CD1c-positive myeloid dendritic cell (primary cell): ENCODE results near the gene ARID3C.
"Not testable (repeated sequence)": the region's sequence is repeated elsewhere in the genome, so short reads cannot be mapped to it uniquely, and the experiment has no call there.

Experiments used
- DNase-seq: peaks from one replicate; pipeline ENCODE4 v3.0.0-alpha.2; 2016; ENCODE audit errors: extremely low spot score

Gene ARID3C

DNA sequence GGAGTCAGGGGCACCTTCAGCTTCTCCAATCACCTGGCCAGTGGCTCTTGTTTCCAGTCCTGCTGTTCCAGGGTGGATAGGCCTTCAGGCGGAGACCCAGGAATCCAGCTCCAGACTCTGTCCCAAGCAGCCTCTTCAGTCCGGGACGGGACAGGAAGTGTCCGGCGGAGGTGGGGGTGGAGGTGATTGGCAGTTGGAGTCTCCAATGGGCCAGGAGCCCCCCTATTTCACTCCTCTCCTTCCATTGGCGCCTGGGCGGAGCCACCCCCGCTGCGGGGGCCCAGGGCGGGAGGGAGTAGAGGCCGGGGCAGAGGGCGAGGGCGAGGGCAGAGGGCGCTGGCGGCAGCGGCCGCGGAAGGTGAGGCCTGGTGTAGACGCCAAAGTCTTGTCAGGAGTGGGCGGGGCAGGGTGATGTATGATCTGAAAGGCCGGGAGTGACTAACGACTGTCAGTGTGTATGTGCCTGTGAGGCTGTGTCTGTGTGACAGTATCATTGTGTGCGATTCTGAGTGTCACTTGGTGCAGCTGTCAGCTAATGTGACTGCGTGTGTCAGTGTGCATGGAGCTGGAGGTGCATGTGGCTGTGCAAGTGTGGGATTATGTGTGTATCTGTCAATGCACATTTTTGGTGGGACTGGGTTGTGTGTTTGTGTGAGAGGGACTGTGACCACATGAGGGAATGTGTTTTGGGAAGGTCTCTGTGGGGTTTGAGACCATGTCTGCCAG, 23.2 kb upstream of the ARID3C start, which contains the start of gene IL11RA:
Gene IL11RA, plus strand, starts transcription at position 310 of the 726 bp plus-strand sequence. CDS start 3,033 bp downstream, outside the sequence.
- DNase-seq: peak; percentile 60

GRCh38 chr9:34651321-34651720, 22.5 kb upstream of the ARID3C start:
- no peak for DNase-seq

DNA sequence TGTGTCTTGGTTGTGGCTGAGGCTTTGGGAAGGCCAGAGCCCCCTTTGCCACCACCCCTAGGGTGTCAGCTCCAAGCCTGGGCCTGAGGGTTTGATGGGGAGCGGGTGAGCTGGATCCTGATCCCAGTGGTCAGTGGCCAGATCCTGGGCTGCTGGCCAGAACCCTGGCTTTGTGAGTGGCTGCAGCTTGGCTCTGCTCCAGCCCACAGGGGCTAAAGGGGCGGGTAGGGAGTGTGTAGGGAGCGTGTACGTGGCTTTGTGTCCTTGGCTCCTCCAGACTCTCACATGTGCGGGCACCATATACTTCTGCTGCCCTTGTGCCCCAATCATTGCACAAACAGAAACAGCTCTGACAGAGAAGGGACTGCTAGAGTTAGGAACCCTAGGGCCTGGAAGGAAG, 21.9 kb upstream of the ARID3C start:
- DNase-seq: no peak

DNA sequence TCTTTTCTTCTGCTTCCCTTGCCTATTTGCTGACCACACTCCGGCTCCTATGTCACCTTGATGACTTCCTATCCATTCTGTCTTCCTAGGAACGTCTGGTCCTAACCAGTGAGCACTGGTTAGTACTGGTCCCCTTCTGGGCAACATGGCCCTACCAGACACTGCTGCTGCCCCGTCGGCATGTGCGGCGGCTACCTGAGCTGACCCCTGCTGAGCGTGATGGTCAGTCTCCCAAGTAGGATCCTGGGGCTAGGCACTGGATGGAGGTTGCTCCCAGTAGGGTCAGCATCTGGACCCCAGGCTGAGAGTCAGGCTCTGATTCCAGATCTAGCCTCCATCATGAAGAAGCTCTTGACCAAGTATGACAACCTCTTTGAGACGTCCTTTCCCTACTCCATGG, 19.8 kb upstream of the ARID3C start:
- no peak for DNase-seq

DNA sequence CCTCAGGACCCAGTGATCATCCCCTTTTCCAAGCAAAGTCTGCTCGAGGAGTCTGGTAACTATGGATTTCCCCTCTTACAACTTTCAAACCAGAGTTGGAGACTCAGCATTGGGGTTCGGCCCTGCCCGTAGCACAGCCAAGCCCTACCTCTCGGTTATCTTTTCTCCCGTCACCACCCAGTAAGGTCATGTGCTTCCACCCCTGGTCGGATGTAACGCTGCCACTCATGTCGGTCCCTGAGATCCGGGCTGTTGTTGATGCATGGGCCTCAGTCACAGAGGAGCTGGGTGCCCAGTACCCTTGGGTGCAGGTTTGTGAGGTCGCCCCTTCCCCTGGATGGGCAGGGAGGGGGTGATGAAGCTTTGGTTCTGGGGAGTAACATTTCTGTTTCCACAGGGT, 18.8 kb upstream of the ARID3C start:
- DNase-seq: no peak

GRCh38 chr9:34647084-34647403, 18.2 kb upstream of the ARID3C start:
- DNase-seq: peak; percentile 16

- DNase-seq: peak; percentile 93
These were observed 17.6 kb upstream of the ARID3C start, which contains the start of gene GALT for GRCh38 chr9:34646211-34647083. Gene GALT (plus strand): TSS chr9:34646675. CDS start chr9:34646705, 30 bp downstream.

GRCh38 chr9:34644766-34645314, 16.0 kb upstream of the ARID3C start:
- DNase-seq: no peak

DNA sequence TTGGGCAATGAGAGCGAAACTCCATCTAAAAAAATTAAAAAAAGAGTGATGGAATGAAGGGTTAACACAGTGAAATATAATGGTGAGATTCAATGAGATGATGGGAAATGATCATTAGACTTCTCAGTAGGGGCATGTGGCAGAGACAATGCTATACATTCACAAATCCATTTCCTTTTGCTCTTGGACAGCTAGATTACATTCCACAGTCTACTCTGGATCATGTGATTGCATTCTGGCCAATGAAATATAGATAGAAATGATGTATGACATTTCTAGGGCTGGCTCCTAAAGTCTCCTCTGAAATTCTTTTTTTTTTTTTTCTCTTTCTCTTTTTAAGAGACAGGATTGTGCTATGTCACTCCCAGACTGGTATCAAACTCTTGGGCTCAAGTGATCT, 13.8 kb upstream of the ARID3C start:
- DNase-seq: no peak

DNA sequence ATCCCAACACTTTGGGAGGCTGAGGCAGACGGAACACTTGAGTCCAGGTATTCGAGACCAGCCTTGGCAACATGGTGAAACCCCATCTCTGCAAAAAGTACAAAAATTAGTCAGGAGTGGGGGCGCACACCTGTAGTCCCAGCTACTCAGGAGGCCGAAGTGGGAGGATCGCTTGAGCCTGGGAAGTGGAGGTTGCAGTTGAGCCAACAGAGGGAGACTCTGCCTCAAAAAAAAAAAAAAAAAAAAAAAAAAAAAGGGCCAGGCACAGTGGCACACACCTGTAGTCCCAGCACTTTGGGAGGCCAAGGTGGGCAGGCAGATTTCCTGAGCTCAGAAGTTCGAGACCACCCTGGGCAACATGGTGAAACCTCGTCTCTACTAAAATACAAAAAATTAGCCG, 10.5 kb upstream of the ARID3C start:
- DNase-seq: not testable (repeated sequence)

- no peak for DNase-seq
These were observed 9.2 kb upstream of the ARID3C start for GRCh38 chr9:34638138-34638445.

DNA sequence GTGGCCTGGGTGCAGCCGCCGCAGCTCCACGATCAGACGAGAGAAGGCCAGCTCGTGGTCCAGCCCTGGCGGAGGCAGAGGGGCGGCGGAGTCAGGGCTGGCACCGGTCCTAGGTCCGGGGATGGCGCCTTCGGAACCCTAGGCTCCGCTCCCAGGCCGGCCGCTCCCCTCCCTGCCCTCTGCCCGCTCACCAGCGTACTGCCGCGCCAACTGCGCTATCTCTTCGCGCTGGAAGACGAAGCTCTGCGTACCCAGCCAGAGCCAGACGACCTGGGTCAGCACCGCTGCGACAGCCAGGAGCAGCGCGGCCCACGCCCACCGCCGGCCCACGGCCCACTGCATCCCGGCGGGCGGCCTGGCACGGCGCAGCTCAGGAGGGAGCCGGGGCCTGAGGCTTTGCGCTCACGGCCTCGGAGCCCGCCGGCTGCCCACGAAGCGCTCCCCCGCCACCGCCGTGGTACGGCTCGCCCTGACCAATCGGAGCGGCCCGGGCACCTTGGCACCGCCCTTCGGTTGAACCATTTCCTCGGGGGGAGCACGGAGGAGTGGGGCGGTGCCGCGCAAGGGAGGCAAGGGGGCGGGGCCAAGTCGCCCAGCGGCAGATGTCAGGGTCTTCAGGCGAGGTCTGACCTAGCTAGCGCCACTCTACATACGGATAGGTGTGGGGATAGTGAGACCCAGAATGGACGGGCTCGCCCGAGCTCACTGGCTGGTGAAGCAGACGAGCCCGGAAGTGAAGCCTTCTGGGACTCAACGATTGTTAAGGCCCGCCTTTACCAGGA, 8.7 kb upstream of the ARID3C start, which contains the start of gene SIGMAR1:
Gene SIGMAR1, minus strand, starts transcription at position 432 of the 782 bp plus-strand sequence. Its CDS starts 90 bp downstream, at position 342.
- peak; percentile 96 for DNase-seq

DNA sequence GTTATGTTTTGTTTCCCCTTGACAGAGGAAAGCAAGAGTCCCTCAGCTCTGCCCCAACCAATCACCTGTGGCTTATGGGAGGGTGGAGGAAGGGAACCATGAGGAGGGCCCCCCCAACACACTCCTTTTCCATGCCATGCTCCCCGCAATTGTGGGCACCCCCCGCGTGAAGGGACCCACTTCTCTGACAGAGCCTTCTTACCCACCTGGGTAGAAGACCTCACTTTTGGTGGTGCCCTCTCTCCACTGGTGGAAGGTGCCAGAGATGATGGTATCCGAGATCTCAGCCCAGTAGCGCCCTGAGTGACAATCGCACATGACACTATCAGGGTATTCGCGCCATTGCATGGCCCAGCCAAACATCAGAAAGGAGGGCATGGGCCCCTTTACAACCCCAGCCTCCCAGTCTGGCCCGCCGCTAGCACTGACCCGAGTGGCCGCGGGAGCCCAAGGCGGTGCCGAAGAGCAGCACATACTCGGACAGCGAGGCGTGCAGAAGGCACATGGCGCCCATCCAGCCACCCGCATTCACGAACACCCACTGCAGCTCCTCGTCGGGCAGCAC, 8.0 kb upstream of the ARID3C start:
- no peak for DNase-seq

- DNase-seq: no peak
These were observed 6.7 kb upstream of the ARID3C start for GRCh38 chr9:34635556-34635955.

- DNase-seq: no peak
These were observed 5.8 kb upstream of the ARID3C start for GRCh38 chr9:34634551-34635248.

DNA sequence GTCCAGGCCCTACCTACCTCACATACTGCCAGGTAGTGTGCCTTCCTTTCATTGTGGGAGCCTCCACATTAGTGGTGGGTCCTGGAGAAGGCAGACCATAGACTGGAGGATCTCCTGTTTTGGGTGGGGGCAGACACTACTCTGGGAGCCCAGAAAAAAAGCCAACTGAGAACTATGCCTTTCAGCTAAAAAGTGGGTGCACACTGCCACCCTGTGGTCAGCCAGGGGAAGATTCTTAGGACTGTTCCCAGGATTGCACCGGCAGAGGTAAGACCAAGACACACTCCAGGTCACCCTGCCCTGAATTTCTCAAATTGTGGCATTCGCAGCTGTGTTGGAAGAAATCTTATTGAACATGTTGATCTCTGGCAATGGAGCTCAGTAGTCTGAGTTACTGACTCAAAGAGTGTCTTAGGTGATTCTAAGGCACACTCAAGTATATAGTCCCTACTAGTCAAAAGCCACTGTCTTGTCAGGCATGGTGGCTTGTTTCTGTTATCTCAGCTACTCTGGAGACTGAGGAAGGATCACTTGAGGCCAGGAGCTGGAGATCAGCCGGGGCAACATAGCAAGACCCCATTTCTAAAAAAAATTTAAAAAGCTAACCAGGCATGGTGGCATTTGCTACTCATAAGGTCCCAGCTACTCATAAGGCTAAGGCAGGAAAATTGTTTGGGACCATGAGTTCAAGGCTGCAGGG, 5.1 kb upstream of the ARID3C start:
- DNase-seq: peak; percentile 77

- DNase-seq: no peak
These were observed 4.3 kb upstream of the ARID3C start for GRCh38 chr9:34633166-34633565.

DNA sequence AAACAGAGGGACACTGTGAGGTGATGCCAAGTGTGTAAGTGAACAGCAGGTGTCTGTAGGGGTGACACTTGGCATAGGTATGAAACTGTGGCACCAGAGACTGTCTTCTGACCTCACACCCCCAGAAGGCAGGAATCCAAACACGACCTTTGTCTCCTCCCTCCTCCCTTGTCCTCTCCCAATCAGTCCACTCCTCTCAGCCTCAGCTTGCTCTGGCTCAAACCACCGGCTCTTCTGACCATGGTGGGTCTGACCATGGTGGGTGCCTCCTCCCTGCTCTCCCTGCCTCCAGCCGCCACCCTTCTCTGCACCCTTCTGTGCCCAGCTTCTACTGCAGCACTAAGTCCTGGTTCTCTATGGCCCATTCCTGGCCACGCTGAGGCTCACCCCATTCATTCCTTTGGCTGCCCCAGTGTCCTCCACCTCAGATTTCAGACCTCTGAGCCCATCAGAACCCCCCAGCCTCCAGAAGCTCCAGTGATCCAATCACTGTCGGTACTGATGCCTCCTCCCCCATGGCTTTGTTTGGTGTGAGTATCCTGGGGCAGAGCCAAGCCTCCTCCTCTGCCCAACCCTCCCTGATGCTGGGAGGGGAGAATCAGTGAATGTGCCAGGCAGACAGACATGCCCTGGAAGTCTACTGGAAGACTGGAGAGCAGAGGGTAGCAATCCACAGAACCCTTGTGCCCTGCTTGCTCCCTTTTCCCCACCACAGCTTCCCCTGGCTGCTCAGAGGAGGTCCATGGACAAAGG, 1.7 kb upstream of the ARID3C start:
- DNase-seq: no peak

DNA sequence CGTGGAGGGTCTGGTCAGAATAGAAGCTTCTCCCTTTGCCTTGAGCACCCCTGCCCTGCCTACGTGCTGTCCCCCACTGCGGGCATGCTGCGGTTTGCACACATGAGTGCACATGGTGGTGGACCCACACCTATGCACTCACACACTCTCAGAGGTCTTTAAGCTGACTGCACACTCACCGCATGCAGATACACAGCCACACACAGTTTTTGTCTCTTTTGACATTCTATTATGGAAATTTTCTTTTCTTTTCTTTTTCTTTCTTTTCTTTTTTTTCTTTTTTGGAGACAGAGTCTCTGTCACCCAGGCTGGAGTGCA, 584 bp upstream of the ARID3C start:
- DNase-seq: no peak
